GM19099 (cell line): ENCODE results near the gene DENND4B.

Source experiments
- POLR2A ChIP-seq: IDR thresholded peaks from 3 replicates; pipeline ENCODE4 v1.6.1; 2011; ENCODE audit warnings: low read depth; ENCODE audit not compliant: insufficient read length; ENCODE audit errors: extremely low read depth

DENND4B gene

DNA sequence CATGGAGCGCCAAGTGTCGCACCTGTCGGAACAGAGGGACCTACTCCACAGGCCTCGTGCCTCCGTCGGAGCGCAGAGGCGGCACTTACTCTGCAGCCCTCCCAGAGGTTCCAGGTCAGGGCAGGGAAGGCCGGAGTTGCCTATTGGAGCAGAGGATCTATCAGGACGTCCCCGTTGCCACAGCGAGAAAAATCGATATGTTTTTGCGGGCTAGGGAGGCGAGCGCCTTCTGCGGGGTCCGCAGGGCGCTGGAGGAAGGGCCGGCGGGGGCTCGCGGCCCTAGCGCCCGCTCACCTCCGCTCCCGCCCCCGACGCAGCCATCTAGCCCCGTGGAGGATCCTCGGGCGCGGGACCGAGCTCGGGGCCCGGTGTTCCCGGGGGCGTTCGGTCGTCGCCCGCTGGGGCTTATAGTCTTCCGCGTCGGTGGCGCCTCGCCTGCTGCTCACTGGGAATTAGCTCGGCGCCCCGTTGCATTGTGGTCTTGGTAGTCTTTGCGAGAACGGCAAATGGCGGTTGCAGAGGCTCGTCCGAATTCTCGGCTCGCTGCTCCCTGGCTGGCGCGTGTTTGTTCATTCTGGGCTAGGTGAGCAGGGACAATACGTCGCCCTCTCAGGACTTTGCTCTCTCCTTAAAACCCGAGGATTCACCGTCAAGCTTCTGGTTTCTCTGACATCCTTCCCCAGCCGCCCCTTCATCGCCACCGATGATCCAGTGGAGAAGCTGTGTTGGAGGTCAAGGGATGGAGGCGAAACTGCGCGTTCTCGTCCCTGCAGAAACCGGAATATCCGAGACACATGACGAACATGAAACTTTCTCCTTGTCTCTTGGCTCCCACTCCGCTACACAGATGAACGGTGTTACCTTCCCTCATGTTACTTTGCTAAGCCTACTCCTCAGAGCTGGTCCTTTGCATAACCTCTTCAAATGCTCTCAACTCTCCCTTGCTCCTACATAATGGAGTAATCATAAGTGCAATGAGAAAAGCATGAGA, 31.0 kb upstream of the DENND4B start, which contains the start of gene JTB:
Gene JTB, minus strand, starts transcription at position 425 of the 991 bp plus-strand sequence. Its CDS starts 422 bp downstream, at position 3.
- peak; percentile 94 for TF ChIP-seq POLR2A

DNA sequence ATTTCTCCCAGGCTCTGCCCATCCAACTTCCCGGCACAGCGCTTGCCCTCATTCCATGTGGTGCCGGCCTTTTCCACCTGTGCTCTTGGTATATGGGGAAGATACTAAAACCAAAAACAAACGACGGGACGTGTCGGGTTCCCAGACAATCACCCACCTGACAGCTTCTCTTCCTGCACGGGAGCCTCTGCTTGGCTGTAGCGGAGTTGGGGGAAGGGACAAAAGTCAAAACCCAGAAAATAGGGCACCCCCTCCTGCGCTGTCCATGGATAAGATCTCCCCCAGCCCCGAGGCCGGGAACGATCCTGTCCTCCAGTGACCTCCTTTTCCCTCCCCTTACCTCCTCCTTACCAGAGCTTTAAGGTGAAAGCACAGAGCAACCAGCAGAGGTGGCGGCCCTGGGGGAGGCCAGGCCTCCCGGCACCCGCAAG, 30.3 kb upstream of the DENND4B start:
- no peak for TF ChIP-seq POLR2A

DNA sequence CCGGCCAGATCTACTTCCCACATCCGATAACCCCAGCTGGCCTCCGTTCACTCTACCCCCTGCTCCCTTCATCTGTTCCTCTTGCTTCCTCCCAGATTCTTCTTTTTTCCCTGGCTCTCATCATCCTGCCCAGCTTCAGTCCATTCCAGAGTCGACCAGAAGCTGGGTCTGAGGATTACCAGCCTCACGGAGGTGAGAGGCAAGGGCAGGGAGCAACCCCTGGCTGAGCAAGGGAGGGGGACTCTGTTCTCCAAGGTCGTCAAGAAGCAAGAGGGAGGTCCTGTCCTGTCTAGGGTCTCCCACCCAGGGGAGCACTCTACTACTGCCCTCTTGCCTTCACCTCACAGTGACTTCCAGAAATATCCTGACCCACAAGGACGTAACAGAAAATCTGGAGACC, 27.0 kb upstream of the DENND4B start:
- TF ChIP-seq POLR2A = no peak

DNA sequence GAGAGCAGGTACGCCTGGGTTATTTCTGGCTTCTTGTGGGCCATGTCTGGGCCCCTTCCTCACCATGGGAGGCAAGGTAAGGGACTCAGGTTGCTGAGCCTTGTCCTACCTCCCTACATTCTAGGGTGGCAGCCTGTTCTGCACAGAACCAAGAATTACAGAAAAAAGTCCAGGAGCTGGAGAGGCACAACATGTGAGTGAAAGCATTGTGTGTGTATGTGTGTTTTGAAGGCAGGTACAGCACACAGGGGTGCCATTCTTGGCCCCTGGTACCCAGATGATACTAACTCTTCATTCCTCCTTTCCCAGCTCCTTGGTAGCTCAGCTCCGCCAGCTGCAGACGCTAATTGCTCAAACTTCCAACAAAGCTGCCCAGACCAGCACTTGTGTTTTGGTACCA, 26.6 kb upstream of the DENND4B start:
- no peak for TF ChIP-seq POLR2A

DNA sequence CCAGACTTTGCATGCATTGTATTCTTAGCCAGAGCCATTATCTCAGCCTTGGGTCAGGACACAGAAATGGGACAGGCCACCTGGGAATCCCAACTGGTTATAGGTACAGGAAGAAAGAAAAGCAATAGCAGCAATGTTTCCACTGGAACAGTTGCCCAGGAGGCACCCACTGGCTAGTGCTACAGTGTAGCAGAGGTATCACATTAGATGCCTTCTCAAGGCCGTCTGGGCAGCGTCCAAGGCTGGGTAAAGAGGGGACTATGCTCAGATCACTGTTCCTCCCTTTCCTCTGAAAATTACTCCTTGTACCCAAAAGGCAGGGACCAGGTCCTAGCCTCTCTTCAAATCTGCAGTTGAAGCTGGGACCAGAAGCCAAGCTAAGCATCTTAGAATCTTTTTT, 23.8 kb upstream of the DENND4B start:
- no peak for TF ChIP-seq POLR2A

DNA sequence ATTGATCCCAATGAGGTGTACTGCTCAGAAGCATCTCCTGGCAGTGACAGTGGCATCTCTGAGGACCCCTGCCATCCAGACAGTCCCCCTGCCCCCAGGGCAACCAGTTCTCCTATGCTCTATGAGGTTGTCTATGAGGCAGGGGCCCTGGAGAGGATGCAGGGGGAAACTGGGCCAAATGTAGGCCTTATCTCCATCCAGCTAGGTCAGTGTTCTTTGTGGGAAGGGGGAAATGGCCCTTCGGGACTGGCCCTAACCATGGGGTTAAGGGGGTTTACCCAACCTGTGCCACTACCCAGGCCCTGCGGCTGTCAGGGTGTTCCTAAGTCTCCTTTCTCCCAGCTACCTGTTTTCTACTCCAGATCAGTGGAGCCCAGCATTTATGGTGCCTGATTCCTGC, 22.5 kb upstream of the DENND4B start:
- no peak for TF ChIP-seq POLR2A

DNA sequence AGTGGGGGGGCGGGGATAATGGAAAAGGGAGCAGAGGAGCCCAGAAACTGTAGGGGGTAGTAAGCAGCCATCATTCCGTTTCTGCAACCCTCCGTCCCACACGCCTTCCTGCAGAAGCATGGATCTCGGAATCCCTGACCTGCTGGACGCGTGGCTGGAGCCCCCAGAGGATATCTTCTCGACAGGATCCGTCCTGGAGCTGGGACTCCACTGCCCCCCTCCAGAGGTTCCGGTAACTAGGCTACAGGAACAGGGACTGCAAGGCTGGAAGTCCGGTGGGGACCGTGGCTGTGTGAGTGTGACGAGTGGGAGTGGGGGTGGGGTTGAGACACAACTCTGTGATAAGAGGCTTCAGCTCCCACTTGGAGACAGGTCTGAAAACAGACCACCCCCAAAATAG, 21.9 kb upstream of the DENND4B start:
- no peak for TF ChIP-seq POLR2A

DNA sequence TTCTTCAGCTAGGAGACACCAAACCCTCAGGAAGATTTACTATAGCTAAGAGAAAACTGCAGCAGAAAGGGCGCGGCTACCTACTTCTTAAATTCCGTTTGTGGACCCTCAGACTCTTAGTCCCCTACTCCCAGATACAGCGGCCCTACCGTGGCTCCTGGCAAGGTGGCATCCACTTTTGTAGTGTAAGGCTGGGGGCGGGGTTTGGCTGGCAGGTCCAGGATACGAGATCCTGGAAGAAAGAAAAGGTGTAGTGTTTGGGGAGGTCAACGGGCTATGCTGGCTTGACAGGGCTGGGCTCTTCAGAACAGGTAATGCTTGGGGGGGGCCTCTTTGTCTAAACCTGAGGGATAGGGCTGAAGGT, 21.5 kb upstream of the DENND4B start:
- TF ChIP-seq POLR2A = no peak

DNA sequence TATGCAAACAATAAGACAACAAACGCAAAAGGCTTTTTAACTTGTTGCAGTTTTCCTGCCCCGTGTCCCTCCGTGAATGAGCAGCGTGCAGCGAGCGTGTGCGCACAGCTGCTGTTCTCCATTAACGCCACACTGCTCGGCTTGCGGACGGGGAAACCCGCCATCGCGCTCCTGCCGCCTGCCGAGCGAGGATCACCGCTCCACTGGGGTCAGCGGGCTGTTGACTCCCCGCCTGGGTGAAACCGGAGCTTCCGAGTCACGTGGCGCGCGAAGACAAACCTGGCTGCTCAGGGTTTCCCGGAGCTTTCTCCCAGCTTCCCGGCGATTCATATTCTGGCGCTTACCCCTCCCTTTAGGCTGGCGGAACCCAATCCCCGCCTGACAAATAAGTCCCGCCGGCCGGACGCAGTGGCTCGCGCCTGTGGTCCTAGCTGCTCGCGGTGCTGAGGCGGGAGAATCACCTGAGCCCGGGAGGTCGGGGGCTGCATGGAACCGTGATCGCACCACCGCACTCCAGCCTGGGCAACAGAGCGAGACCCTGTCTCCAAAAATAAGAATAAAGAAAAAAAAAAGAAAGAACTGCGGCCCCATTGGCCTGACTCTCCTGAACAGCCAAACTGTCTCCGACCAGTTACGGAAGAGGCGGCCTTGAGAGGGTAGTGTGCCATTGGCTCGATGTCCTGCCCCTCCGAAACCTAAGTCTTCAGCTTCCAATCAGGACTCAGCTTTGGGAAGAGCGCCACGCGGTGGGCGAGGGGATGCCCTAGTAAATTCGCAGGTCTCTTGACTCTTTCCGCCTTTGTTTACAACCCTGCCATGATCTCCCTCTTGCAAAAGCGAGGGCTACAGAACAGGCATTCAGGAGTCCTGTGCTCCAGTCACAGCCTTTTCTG, 20.8 kb upstream of the DENND4B start, which contains the start of gene CREB3L4:
Gene CREB3L4, plus strand, starts transcription at position 796 of the 893 bp plus-strand sequence. CDS start 624 bp downstream, outside the sequence.
- TF ChIP-seq POLR2A = peak; percentile 77

DNA sequence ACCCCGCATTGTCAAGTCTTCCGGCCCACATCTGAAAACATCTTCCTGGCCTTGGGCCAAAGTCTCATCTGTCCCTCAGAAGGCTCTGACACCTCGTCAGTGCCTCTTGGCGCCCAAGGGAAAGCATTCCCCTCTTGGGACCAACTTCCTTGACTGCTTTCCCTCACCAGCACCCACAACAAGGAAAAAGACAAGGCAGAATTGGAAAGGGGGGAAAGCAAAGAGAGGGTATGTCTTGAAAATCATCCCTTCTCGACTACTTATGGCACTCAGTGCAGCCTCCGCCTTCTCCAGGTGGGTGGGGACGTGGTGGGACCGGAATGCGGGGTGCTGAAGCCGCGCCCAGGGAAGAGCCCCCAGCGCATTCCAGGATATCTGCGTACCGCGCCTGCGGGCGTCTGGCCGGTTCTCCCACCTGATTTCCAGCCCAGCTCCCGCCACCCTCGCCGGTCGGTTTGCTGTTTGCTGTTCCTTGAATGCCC, 17.4 kb upstream of the DENND4B start:
- no peak for TF ChIP-seq POLR2A

DNA sequence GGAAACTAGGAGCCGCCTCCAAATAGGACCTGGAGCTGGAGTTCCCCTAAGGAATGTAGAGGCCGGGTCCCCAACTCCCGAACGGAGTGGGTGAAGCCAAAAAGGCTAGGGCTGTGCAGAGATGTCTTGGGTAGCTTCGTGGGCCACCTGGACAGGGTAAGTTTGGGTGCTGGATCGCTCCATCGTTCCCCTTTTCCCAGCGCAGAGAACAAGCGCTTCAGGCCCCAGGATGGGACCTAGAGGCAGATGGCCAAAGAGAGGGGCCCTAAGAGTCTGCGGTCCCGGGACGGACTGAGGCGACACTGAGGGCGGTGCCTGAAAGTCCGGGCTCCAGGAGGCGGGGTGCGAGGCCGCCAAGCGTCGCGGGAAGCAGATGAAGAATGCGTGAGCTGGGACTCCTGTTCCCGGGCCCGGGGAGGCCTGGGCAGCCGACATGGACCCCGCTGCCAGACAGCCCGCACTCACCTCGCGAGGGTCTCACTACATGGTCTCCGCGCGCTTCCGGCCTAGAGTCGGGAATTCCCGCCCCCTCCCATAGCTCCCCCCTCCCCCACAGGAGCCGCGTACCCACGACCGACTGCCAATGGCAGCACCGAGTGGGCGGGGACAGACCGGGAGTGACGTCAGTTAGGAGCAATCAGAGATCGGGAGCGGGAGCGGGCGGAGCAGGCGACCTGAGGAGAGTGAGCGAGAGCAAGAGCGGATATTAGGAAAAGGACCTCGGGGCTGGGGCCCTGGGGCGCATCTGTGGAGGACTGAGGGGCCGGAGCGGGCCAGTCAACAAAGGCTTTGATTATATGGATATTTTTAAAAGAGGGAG, 16.7 kb upstream of the DENND4B start, which contains the start of gene SLC39A1:
Gene SLC39A1, minus strand, starts transcription at position 508 of the 820 bp plus-strand sequence. CDS start 822 bp downstream, outside the sequence.
- TF ChIP-seq POLR2A = peak; percentile 82

DNA sequence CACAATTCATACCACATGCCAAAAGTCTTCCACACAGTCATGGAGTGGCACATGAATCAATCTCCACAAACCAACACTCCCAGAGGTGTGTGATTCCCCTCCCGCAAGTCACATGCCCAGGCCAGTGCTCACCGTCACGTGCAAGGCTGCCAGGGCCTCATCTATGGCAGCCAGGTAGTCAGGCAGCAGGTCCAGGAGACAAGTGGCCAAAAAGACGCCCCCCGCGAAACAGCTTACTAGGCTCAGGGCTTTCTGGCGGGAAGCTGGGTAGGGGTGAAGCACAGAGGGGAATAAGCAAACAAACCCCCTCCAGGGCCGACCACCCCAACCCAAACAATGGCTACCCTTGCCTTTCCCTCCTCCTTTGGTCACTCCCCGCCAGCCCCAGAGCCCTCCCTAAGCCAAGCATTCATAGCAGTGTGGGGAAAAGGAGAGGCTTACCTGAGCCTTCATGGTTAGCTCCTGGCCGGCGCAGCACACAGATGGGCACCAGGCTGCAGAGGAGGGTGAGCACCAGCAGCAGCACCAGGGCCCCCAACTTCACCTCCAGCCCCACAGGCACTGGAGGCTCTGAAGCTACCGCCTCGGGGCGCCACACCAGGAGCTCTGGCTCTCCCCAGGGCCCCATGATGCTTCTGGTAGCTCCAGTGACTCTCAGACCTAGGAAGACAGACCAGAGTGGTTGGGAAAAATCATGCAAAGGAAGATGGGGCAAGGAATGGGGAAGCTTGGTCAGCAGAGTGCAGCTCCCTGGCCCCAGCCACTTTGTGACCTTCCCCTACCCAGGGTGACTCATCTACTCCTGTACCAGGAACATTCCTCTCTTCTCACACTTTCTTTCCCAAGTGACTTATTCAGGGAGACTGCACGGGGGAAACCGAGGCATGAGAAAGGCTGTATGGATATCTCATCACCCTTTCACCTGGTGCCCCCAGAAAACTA, 15.8 kb upstream of the DENND4B start:
- no peak for TF ChIP-seq POLR2A

DNA sequence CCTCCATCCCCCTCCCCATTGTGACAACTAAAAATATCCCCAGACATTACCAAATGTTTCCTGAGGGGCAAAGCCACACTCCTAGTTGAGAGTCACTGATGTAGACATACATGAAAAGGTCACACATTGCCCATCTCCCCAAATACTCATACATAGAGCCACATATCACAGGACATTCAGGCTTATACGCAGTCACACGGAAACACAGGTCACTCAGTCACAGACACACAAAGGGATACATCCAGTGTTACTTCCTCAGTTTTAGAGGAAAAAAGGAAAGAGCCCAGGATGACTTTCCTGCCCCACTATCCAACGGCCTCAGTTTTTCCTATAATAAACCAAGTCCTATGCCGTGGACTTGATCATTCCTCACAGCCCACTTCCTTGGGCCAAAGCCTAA, 14.9 kb upstream of the DENND4B start:
- TF ChIP-seq POLR2A = no peak
